ENCODE measurements around the gene PTPN4.

PTPN4 gene

GRCh38 chr2:119809339-119810048 is 49.8 kb downstream of the PTPN4 start:
- DNase-seq, result peak; percentile 75

- no peak for DNase-seq
Observed at GRCh38 chr2:119810049-119810630, 50.4 kb downstream of the PTPN4 start.

- no peak for DNase-seq
Observed at GRCh38 chr2:119814216-119814615, 54.5 kb downstream of the PTPN4 start.

- no peak for DNase-seq
Observed at GRCh38 chr2:119818792-119819191, 59.1 kb downstream of the PTPN4 start.

DNA sequence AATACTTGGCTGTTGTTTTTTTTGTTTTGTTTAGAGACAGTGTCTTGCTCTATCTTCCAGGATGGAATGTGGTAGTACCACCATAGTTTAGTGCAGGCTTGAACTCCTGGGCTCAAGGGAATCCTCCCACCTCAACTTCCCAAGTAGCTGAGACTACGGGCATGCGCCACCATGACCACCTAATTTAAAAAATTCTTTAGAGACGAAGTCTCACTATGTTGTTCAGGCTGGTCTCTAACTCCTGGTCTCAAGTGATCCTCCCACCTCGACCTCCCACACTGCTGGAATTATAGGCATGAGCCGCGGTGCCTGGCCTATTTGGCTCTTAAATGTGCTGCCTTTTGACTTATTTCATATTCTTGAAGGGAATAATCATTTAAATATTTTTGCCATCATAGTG is 60.1 kb downstream of the PTPN4 start:
- no peak for DNase-seq

GRCh38 chr2:119820275-119820674 is 60.6 kb downstream of the PTPN4 start:
- peak; percentile 95 for DNase-seq

GRCh38 chr2:119821266-119821665 is 61.5 kb downstream of the PTPN4 start:
- DNase-seq, result no peak

DNA sequence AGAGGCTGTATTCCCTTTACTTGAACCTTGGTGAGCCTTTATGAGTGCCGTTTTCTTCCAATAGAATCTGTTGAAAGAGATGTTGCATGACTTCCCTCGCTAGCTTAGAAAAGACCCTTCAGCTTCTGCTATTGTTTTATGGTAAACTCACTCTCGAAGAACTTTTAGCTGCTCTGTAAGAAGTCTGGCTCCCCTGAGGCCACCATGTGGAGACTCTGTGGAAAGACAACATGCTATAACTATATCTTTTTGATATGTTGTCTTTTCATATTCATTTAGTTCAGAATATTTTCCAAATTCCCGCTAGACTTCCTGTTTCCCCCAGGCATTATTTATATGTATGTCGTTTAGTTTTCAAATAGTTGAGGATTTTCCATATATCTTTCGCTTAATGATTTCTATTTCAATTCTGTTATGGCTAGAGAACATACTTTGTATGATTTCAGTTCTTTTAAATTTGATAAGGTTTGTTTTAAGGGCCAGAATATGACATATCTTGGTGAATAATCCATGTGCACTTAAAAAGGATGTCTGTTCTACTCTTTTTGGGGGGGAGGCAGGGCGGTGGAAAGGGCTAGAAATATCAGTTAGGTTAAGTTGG is 64.1 kb downstream of the PTPN4 start:
- DNase-seq, result peak; percentile 48

- DNase-seq, result peak; percentile 51
Observed at GRCh38 chr2:119826370-119826961, 66.7 kb downstream of the PTPN4 start.

DNA sequence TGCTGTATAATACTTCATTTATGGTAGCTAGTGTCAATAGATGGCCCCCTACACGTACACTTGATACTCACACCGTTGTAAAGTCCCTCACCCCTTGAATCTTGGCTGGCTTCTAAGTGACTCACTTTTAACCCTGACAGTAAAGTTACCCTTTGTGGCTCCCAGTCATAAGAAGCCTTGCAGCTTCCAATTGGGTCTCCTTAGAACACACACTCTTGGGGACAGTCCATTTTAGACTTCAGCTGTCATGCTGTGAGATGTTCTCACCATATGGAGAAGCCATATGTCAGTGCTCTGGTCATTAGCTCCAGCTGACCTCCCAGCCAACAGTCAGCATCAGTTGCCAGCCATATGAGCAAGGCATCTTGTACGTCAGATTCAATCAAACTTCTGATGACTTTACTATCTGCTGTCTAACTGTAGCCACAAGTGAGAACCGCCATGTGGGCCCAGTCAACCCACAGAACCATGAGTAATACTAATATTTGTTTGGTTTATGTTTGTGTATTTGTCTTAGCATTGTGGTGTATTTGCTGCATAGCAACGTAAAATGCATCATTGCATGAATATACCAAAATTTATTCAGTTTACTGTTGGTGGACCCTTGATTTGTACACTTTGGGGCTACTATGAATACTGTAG is 68.3 kb downstream of the PTPN4 start:
- no peak for DNase-seq

- no peak for DNase-seq
Observed at GRCh38 chr2:119836455-119837142, 76.9 kb downstream of the PTPN4 start.

DNA sequence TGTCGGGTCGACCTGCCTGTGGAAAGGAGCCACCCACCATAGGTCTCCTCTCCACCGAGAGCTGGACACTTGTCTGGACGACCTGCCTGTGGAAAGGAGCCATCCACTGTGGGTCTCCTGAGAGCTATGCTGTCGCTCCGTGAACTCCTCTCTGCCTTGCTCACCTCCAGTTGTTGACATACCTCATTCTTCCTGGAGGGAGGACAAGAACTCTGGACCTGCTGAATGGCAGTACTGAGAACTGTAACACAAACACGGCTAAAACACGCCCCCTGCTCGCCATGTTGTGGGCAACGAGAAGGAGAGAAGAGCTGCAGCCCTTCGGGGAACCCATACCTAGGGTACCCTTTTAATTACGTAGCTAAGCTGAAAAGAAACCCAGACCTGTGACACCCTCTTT is 77.6 kb downstream of the PTPN4 start:
- DNase-seq, result no peak

- no peak for DNase-seq
Observed at GRCh38 chr2:119837759-119838158, 78.0 kb downstream of the PTPN4 start.

GRCh38 chr2:119838179-119838578 is 78.5 kb downstream of the PTPN4 start:
- no peak for DNase-seq

- no peak for DNase-seq
Observed at GRCh38 chr2:119841550-119841949, 81.8 kb downstream of the PTPN4 start.

DNA sequence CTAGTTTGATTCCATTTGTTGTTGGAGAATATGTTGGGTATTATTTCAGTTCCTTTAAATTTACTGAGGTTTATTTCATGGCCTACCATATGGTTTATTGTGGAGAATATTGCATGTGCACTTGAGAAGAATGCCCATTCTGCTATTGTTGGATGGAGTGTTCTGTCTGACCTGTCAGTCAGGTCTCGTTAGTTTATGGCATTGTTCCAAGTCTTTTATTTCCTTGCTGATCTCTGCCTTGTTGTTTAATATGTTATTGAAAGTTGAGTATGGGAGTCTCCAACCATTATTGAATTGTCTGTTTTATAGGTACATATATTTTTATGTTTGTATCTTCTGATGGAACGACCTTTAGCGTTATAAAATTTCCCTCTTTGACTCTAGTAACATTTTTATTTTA is 86.3 kb downstream of the PTPN4 start:
- DNase-seq, result no peak

DNA sequence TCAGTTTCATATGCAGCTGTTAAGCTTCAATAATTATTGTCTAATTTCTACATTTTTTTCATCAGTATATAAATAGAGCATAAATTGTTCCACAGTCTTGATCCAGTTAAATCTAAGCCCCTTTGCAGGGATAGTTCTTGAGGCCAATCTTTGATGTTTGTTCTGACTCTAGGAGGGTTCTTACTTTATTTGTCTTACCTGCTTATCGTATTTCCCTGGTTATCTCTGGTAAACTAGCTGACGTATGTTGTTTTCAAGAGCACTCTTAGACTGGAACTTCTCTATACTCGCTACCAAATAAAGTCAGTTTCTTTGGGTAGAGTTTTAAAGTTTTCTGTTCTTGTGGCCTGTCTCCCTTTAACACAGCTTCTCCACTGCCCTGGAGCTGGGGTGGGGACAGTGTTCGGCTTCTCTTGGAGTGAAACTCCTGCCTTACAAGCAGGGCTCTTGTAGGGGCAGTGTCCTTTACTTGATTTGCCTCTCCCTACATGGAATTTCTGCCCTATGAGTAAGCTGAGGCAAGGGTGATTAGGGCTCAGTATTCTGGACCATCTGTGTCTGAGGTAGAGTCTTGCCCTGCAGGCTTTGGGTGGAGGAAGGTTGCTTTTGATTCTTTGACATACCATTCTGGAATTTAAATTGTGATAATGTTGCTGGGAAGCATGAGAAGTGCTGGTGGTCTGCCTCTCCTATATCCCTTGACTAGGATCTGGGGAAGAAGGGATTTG is 90.3 kb downstream of the PTPN4 start:
- DNase-seq, result peak; percentile 4

- no peak for DNase-seq
Observed at GRCh38 chr2:119852214-119852613, 92.5 kb downstream of the PTPN4 start.

DNA sequence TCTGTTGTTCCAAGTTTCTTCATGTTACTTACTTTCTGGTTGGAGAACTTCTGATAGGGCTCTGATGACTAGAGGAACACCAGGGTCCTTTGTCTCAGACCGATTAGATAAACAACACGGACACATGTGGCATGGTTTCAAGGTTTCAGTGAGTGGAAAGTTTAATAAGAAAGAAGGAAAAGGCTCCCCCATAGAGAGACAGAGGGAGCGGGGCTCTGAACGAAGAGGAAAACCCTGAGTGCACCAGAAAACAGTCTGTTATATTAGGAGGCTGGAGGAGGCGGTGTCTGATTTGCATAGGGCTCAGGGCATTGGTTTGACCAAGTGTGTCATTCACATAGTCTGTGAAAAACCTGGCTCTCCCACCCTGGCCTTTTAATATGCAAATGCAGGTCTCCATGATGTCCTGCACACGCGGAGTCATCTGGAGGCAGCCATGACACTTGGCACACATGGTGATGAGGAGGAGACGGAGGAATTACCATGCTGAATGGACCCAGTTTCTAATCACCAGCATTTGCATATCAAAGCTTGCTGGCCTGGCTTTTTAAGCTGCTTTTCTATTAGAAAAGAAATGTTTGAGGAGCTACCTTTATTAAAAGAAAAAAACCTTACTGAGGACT is 94.2 kb downstream of the PTPN4 start:
- DNase-seq, result no peak

DNA sequence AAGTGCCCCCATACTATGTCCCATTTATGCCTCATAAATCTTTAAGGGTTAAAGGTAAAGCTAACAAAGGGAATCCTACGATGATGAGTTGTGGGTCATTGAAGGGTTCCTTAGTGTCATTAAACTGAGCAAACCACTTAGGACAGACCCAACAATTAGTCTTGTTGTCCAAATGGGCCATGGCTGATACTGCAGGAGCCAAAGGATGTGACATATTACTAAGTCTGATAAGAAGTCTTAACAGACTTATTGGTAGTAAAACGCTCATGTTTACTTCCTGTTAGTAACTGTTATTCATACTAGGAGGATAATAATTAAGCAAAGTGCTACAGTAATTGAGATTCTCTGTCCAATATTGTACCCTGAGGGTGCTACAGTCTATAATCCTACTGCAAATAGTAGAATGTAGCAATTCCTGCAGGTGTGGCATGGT is 96.8 kb downstream of the PTPN4 start:
- no peak for DNase-seq

DNA sequence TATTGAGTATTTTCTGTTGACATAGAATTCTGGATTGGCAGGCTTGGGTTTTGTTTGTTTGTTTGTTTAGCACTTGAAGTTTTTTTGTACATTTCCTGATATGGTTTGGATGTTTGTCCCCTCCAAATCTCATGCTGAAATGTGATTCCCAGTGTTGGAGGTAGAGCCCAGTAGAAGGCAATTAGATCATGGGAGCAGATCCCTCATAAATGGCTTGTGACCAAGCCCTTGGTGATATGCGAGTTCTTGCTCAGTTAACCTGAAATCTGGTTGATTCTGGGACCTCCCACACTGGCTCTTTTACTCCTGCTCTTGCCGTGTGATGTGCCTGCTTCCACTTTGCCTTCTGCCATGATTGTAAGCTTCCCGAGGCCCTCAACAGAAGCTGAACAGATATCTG is 98.0 kb downstream of the PTPN4 start:
- no peak for DNase-seq

All from fibroblast of skin of back (primary cell).